ENCODE measurements around the gene DENND2A. TPM values are rescaled to one million over a fixed set of nuclear protein-coding genes. Genes with fewer than 3 reads are reported as not detected.

The DENND2A gene
- polyA plus RNA-seq, 3 donors = not detected

- Histone ChIP-seq H3K27ac (ENCODE audit: low read depth in 1 of 2, low read length in 2 of 2) (no peak overlapping the region), H4K20me1 (ENCODE audit: insufficient read depth, low read length) (no peaks in the 10 kb centered on the region), H3K36me3 (replicated peaks in 1 of 2; ENCODE audit: control insufficient read depth in 1 of 2, insufficient read depth in 2 of 2, low read length in 2 of 2) (no peaks in the 10 kb centered on the region), H2AFZ (ENCODE audit: insufficient read depth, low read depth, low read length, poor library complexity, severe bottlenecking) (no peak overlapping the region), H3K4me3 (replicated peaks in 1 of 3; ENCODE audit: low read depth in 2 of 3, low read length in 3 of 3) (no peak overlapping the region), H3K27me3 (ENCODE audit: control insufficient read depth in 2 of 2, insufficient read depth in 2 of 2, low read length in 2 of 2) (no peaks in the 10 kb centered on the region), H3K79me2 (ENCODE audit: insufficient read depth, low read length) (no peaks in the 10 kb centered on the region), H3K4me1 (ENCODE audit: control insufficient read depth in 1 of 2, insufficient read depth in 2 of 2, low read length in 2 of 2) (peaks cover 30 to 38% of the 10 kb centered on the region in 2 donors), H3K4me2 (replicated peaks; ENCODE audit: extremely low read depth, low read length, poor library complexity, severe bottlenecking) (no peak overlapping the region), H3K9me3 (replicated peaks in 1 of 2; ENCODE audit: control insufficient read depth in 1 of 2, insufficient read depth in 1 of 2, low read length in 2 of 2) (no peaks in the 10 kb centered on the region), H3K9ac (ENCODE audit: insufficient read depth, low read length, poor library complexity, severe bottlenecking) (no peak overlapping the region)
- H3K27ac Mint-ChIP-seq = no peak overlapping the region
- no peak for DNase-seq
- H3K4me1 Mint-ChIP-seq = peaks cover 47% of the 10 kb centered on the region
- intact Hi-C loops (cut with micrococcal nuclease) = loop anchor here (10.0 kb wide), 2 partner anchors 169 to 361 kb away; partner anchors contain the start of gene MRPS33 (in 1 of the 2)
- WGBS (ENCODE audit: insufficient coverage) = no CpG with 5 or more reads among the region's 2 CpGs
- peaks cover 0 to 2% (median 0%) of the 10 kb centered on the region in 7 donors for H3K9me3 Mint-ChIP-seq
- TF ChIP-seq CTCF (IDR thresholded peaks at IDR 0.05) = no peak
- H3K4me3 Mint-ChIP-seq = no peak overlapping the region
- H3K27me3 Mint-ChIP-seq (ENCODE audit: low read depth in 3 of 3) = peaks cover 4 to 7% (median 6%) of the 10 kb centered on the region in 3 donors
- no peaks in the 10 kb centered on the region for H3K36me3 Mint-ChIP-seq
Measured at GRCh38 chr7:140654109-140654387, 13.4 kb upstream of the DENND2A start.

- H3K27ac Mint-ChIP-seq = no peak overlapping the region
- WGBS (ENCODE audit: insufficient coverage) = 22% methylated on average over 12 of the region's 15 CpGs
- peaks cover 4 to 7% (median 6%) of the 10 kb centered on the region in 3 donors for H3K27me3 Mint-ChIP-seq (ENCODE audit: low read depth in 3 of 3)
- H3K36me3 Mint-ChIP-seq = no peaks in the 10 kb centered on the region
- peak in 2 of 3 donors; percentile 55 to 65 for DNase-seq
- peak overlapping the region in 1 of 2 donors; percentile 48 for H3K4me3 Mint-ChIP-seq
- peak; percentile 97 for TF ChIP-seq CTCF (IDR thresholded peaks at IDR 0.05)
- Histone ChIP-seq H3K9me3 (replicated peaks in 1 of 2; ENCODE audit: control insufficient read depth in 1 of 2, insufficient read depth in 1 of 2, low read length in 2 of 2) (no peaks in the 10 kb centered on the region), H3K36me3 (replicated peaks in 1 of 2; ENCODE audit: control insufficient read depth in 1 of 2, insufficient read depth in 2 of 2, low read length in 2 of 2) (no peaks in the 10 kb centered on the region), H3K27ac (ENCODE audit: low read depth in 1 of 2, low read length in 2 of 2) (no peak overlapping the region), H3K4me1 (ENCODE audit: control insufficient read depth in 1 of 2, insufficient read depth in 2 of 2, low read length in 2 of 2) (peaks cover 30 to 38% of the 10 kb centered on the region in 2 donors), H3K4me3 (replicated peaks in 1 of 3; ENCODE audit: low read depth in 2 of 3, low read length in 3 of 3) (no peak overlapping the region), H2AFZ (ENCODE audit: insufficient read depth, low read depth, low read length, poor library complexity, severe bottlenecking) (peak overlapping the region; percentile 41), H3K79me2 (ENCODE audit: insufficient read depth, low read length) (no peaks in the 10 kb centered on the region), H4K20me1 (ENCODE audit: insufficient read depth, low read length) (no peaks in the 10 kb centered on the region), H3K9ac (ENCODE audit: insufficient read depth, low read length, poor library complexity, severe bottlenecking) (no peak overlapping the region), H3K27me3 (ENCODE audit: control insufficient read depth in 2 of 2, insufficient read depth in 2 of 2, low read length in 2 of 2) (no peaks in the 10 kb centered on the region), H3K4me2 (replicated peaks; ENCODE audit: extremely low read depth, low read length, poor library complexity, severe bottlenecking) (peak overlapping the region; percentile 22)
- intact Hi-C loops (cut with micrococcal nuclease) = loop anchor here (10.0 kb wide), 2 partner anchors 169 to 361 kb away; partner anchors contain the start of gene MRPS33 (in 1 of the 2)
- peaks cover 47% of the 10 kb centered on the region for H3K4me1 Mint-ChIP-seq
- H3K9me3 Mint-ChIP-seq = peaks cover 0 to 2% (median 0%) of the 10 kb centered on the region in 7 donors
Measured at GRCh38 chr7:140653319-140654108, 12.9 kb upstream of the DENND2A start.

All from CD14-positive monocyte (primary cell).